MM.1S (cell line): Measurements from ENCODE around the gene TSPYL4.

Experiments
- DNase-seq: peaks from one replicate; pipeline ENCODE4 v3.0.0-alpha.2; 2015
- H2AFZ ChIP-seq: fragments of 300-600 bp; sonication (generic); 2 replicates; pipeline ENCODE4 v1.6.0; 2016; ENCODE audit warnings: antibody characterized with exemption, low read length
- H3F3A ChIP-seq: fragments of 300-600 bp; sonication (generic); 2 replicates; pipeline ENCODE4 v1.6.1; 2016; ENCODE audit warnings: mild to moderate bottlenecking, antibody characterized with exemption, low read length, moderate library complexity, mixed read lengths; ENCODE audit not compliant: insufficient read depth
- H3K27ac ChIP-seq: fragments of 300-600 bp; sonication (generic); 2 replicates; pipeline ENCODE4 v1.5.1; 2016; ENCODE audit warnings: mild to moderate bottlenecking, low read length
- H3K27me3 ChIP-seq: fragments of 300-600 bp; sonication (generic); replicated peaks from 2 replicates; pipeline ENCODE4 v1.6.0; 2016; ENCODE audit warnings: low read length; ENCODE audit not compliant: insufficient read depth
- H3K36me3 ChIP-seq: fragments of 300-600 bp; sonication (generic); replicated peaks from 2 replicates; pipeline ENCODE4 v1.6.1; 2016; ENCODE audit warnings: mild to moderate bottlenecking, low read length, mixed read lengths; ENCODE audit not compliant: insufficient read depth
- H3K4me1 ChIP-seq: fragments of 300-600 bp; sonication (generic); 2 replicates; pipeline ENCODE4 v1.6.1; 2016; ENCODE audit warnings: low read length, mixed read lengths
- H3K4me2 ChIP-seq: fragments of 300-600 bp; sonication (generic); 2 replicates; pipeline ENCODE4 v1.6.0; 2016; ENCODE audit warnings: low read depth, low read length
- H3K4me3 ChIP-seq: fragments of 300-600 bp; sonication (generic); 2 replicates; pipeline ENCODE4 v1.5.1; 2016; ENCODE audit warnings: low read length, mixed read lengths
- H3K79me2 ChIP-seq: fragments of 300-600 bp; sonication (generic); 2 replicates; pipeline ENCODE4 v1.6.1; 2016; ENCODE audit warnings: mixed run types, low read length, mixed read lengths
- H3K9ac ChIP-seq: fragments of 300-600 bp; sonication (generic); 2 replicates; pipeline ENCODE4 v1.6.1; 2016; ENCODE audit warnings: low read length, mixed read lengths
- H3K9me2 ChIP-seq: fragments of 300-600 bp; sonication (generic); replicated peaks from 2 replicates; pipeline ENCODE4 v1.6.1; 2016; ENCODE audit warnings: mild to moderate bottlenecking, low read length, mixed read lengths; ENCODE audit not compliant: insufficient read depth
- H3K9me3 ChIP-seq: fragments of 300-600 bp; sonication (generic); replicated peaks from 2 replicates; pipeline ENCODE4 v1.6.1; 2016; ENCODE audit warnings: mild to moderate bottlenecking, low read length, mixed read lengths; ENCODE audit not compliant: insufficient read depth
- H4K20me1 ChIP-seq: fragments of 300-600 bp; sonication (generic); 2 replicates; pipeline ENCODE4 v1.6.1; 2016; ENCODE audit warnings: mild to moderate bottlenecking, low read length, moderate library complexity, mixed read lengths; ENCODE audit not compliant: insufficient read depth
- EZH2 ChIP-seq: fragments of 300-600 bp; sonication (generic); optimal IDR thresholded peaks from 2 replicates; pipeline ENCODE3; 2017; ENCODE audit warnings: low read depth, mild to moderate bottlenecking, antibody characterized with exemption, low read length, mixed read lengths
- EZH2phosphoT487 ChIP-seq: fragments of 300-600 bp; sonication (generic); IDR thresholded peaks from 2 replicates; pipeline ENCODE4 v1.6.1; 2018; ENCODE audit warnings: antibody characterized with exemption, low read length
- TF ChIP-seq, protein P1 (sequence below): fragments of 300-600 bp; sonication (generic); IDR thresholded peaks from 2 replicates; pipeline ENCODE4 v1.5.1; 2016; ENCODE audit warnings: antibody characterized with exemption, low read length, mixed read lengths

The TSPYL4 gene

DNA sequence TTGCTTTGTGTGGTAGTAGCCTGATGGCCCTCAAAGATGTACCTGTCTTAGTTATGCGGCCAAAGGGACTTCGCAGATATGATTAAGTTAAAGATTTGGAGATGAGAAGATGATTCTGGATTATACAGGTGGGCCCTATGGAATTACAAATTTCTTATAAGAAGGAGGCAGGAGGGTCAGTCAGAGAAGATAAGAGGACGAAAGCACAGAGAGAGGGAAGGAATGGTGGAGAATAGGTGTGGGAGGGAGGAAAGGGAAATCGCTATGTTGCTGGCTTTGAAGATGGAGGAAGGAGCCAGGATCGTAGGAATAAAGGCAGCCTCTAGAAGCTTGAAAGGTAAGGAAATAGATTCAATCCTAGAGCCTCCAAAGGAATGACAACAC, 27.1 kb upstream of the TSPYL4 start:
- Histone ChIP-seq H2AFZ (peak overlapping the region; percentile 73; the same call in 1 of the 2 replicates), H3K27ac (no peak overlapping the region)

DNA sequence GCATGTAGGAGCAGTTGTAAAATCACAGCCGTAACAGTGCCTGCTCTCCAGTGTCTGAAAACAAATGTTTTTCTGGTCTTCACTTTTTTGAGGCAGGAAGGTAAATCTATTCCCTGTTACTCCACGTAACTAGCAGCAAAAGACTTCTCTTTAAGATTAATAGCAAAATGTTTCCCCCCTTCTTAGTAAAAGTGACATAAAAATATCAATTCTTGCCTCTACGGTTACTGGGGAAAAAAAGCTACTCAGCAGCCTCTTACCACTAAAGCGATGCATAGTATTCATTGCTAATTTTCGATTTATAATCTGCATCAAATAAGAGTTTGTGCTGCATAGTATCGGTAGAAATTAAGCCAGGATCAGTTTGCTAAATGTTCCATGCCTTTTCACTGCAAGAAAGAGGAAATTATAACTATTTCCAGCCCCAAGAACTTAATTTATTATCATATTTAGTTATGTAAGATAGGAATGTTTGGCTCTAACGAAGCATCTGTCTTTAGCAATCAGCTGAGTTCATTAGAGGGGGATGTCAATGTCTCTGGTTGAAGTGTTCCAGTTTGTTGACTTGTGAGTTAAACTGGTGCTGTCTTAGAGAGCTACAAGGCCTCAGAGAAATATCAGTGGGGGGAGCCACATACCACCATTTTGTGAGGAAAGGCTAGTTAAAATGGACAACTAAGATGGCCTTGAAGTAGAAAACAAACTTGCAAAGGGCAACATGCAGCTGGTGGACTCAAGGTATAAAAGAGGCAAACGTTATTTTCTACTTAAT, 26.5 kb upstream of the TSPYL4 start:
- Histone ChIP-seq H3K36me3 (no peaks in the 10 kb centered on the region; the same call in 1 of the 2 replicates), H3K4me2 (peak overlapping the region; percentile 81), H3K4me1 (peaks cover 24% of the 10 kb centered on the region), H3K4me3 (peak overlapping the region; percentile 99), H3K9ac (peak overlapping the region; percentile 99), H3F3A (peaks cover 13% of the 10 kb centered on the region), H3K9me3 (no peaks in the 10 kb centered on the region), H3K27ac (peak overlapping the region; percentile 99), H3K79me2 (peaks cover 43% of the 10 kb centered on the region), H3K27me3 (no peaks in the 10 kb centered on the region), H2AFZ (peak overlapping the region; percentile 73), H4K20me1 (no peaks in the 10 kb centered on the region; the same call in 1 of the 2 replicates), H3K9me2 (no peaks in the 10 kb centered on the region)
- no peak for DNase-seq
- TF ChIP-seq EZH2 (no peak), EZH2phosphoT487 (no peak)
- TF ChIP-seq, protein P1, sequence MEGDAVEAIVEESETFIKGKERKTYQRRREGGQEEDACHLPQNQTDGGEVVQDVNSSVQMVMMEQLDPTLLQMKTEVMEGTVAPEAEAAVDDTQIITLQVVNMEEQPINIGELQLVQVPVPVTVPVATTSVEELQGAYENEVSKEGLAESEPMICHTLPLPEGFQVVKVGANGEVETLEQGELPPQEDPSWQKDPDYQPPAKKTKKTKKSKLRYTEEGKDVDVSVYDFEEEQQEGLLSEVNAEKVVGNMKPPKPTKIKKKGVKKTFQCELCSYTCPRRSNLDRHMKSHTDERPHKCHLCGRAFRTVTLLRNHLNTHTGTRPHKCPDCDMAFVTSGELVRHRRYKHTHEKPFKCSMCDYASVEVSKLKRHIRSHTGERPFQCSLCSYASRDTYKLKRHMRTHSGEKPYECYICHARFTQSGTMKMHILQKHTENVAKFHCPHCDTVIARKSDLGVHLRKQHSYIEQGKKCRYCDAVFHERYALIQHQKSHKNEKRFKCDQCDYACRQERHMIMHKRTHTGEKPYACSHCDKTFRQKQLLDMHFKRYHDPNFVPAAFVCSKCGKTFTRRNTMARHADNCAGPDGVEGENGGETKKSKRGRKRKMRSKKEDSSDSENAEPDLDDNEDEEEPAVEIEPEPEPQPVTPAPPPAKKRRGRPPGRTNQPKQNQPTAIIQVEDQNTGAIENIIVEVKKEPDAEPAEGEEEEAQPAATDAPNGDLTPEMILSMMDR, result no peak

More for the DNA sequence above, 27.1 kb upstream of the TSPYL4 start:
- no peak for DNase-seq
- Histone ChIP-seq H4K20me1 (no peaks in the 10 kb centered on the region; the same call in 1 of the 2 replicates), H3K79me2 (peaks cover 37% of the 10 kb centered on the region), H3K27me3 (no peaks in the 10 kb centered on the region), H3K4me1 (peaks cover 24% of the 10 kb centered on the region), H3F3A (peaks cover 13% of the 10 kb centered on the region), H3K9me2 (no peaks in the 10 kb centered on the region), H3K9ac (peak overlapping the region; percentile 99; the same call in 1 of the 2 replicates), H3K4me3 (peak overlapping the region; percentile 99), H3K9me3 (no peaks in the 10 kb centered on the region), H3K36me3 (no peaks in the 10 kb centered on the region; the same call in 1 of the 2 replicates), H3K4me2 (peak overlapping the region; percentile 81)
- TF ChIP-seq EZH2phosphoT487 (no peak), EZH2 (no peak)
- TF ChIP-seq, protein P1, result no peak

DNA sequence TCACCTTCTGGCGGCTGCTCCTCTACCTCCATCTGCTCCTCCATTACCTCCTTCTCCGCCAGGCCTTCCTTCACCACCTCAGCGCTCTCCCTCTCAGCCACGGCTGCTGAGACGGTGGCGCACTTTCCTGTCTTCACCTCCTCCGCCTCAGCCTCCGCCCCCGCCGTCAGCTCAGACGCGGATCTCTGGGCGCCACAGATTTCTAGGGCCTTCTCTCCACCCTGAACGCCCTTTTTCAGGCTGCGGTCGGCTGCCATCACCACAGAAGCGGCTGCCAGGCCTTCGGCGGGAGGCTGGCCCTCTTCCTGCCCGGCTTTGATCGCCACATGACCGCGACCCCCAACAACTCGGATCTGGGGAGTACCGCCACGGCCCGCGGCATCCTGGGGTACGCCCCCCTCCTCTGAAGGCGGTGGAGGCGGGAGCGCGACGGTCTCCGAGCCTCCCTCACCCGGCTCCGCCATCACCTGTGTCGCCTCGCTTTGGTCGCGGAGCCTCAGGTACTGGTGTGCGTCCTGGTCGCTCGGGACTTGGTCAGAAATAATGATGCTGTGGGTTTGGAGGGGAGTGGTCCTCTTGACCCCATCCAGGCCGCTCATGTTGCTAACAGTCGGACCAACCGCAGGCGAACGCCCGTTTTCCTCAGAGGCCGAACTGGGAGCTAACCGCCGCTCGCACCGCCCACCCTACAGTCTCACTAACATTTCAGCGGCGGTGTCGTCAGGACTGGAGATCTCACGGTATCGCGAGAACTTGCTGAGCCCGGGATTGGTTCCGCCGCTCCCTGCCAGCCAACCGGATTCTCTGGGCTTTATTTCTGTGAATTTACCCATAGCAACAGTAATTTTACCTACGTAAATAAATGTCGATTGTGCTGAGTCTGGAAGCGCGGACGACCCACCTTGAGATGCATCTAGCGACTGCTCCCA, 25.6 kb upstream of the TSPYL4 start, which contains the start of gene TSPYL1:
TSPYL1 (minus strand) TSS at position 699 of the 929 bp plus-strand sequence; CDS start at position 599, 100 bp downstream.
- Histone ChIP-seq H3K4me2 (peak within 1 kb of the TSS; percentile 87), H3F3A (peaks cover 13% of the 10 kb centered on the region), H3K27ac (peak within 1 kb of the TSS; percentile 99), H3K36me3 (no peaks in the 10 kb centered on the region; the same call in 1 of the 2 replicates), H4K20me1 (no peaks in the 10 kb centered on the region; the same call in 1 of the 2 replicates), H3K9me3 (no peaks in the 10 kb centered on the region), H3K9ac (peak within 1 kb of the TSS; percentile 99), H3K79me2 (peaks cover 51% of the 10 kb centered on the region), H3K4me3 (peak within 1 kb of the TSS; percentile 99), H3K4me1 (peaks cover 24% of the 10 kb centered on the region), H3K27me3 (no peaks in the 10 kb centered on the region), H2AFZ (peak within 1 kb of the TSS; percentile 87), H3K9me2 (no peaks in the 10 kb centered on the region)
- no peak for TF ChIP-seq EZH2
- TF ChIP-seq, protein P1, result peak; percentile 13; the same call in 1 of the 2 replicates
- DNase-seq, result peak; percentile 98
